Neutrophil (primary cell): ENCODE results near the gene NARF.
"Not testable (repeated sequence)": the region's sequence is repeated elsewhere in the genome, so short reads cannot be mapped to it uniquely, and the experiment has no call there.

Source experiments
- H3K27ac ChIP-seq: fragments of 200-600 bp; sonication (generic); 2 replicates; pipeline ENCODE4 v1.5.1; 2016; ENCODE audit warnings: mild to moderate bottlenecking, moderate library complexity
- H3K27me3 ChIP-seq: fragments of 200-600 bp; sonication (generic); 2 replicates; pipeline ENCODE4 v1.6.0; 2016; ENCODE audit warnings: mild to moderate bottlenecking
- H3K36me3 ChIP-seq: fragments of 200-600 bp; sonication (generic); 2 replicates; pipeline ENCODE4 v1.5.1; 2017
- H3K4me1 ChIP-seq, 2 experiments: fragments of 200-600 bp in 1 of 2; sonication (generic) in 1 of 2; 1 replicate in 1 of 2; 2 replicates in 1 of 2; pipeline versions ENCODE4 v1.5.1 to v1.6.1; 2013 to 2016; ENCODE audit warnings: low read depth in 1 of 2, low read length in 1 of 2, mild to moderate bottlenecking in 1 of 2, moderate library complexity in 1 of 2; ENCODE audit not compliant: control insufficient read depth in 1 of 2, insufficient read depth in 1 of 2
- H3K4me3 ChIP-seq, 2 experiments: fragments of 200-600 bp in 1 of 2; sonication (generic) in 1 of 2; 1 replicate in 1 of 2; 2 replicates in 1 of 2; pipeline ENCODE4 v1.5.1; 2013 to 2016; ENCODE audit warnings: low read depth in 1 of 2, low read length in 1 of 2, mild to moderate bottlenecking in 1 of 2, moderate library complexity in 1 of 2
- H3K9me3 ChIP-seq: fragments of 200-600 bp; sonication (generic); 2 replicates; pipeline ENCODE4 v1.5.1; 2016
- CTCF ChIP-seq: fragments of 200-600 bp; sonication (generic); IDR thresholded peaks from 2 replicates; pipeline ENCODE4 v1.5.1; 2016; ENCODE audit warnings: antibody characterized with exemption

Gene NARF

GRCh38 chr17:82452162-82452561 is 6.4 kb upstream of the NARF start:
- no peaks in the 10 kb centered on the region for H3K9me3 ChIP-seq
- peaks cover 47 to 50% of the 10 kb centered on the region in 2 experiments for H3K4me1 ChIP-seq
- peak overlapping the region; percentile 88 for H3K27ac ChIP-seq
- H3K4me3 ChIP-seq, result peak overlapping the region in 1 of 2 experiments; percentile 99
- H3K36me3 ChIP-seq, result peaks cover 9% of the 10 kb centered on the region
- H3K27me3 ChIP-seq, result no peaks in the 10 kb centered on the region
- no peak for TF ChIP-seq CTCF

GRCh38 chr17:82453151-82453550 is 5.4 kb upstream of the NARF start:
- not testable (repeated sequence) for H3K9me3 ChIP-seq, H3K4me3 ChIP-seq, H3K36me3 ChIP-seq, H3K27me3 ChIP-seq, H3K27ac ChIP-seq
- peaks cover 53 to 55% of the 10 kb centered on the region in 2 experiments for H3K4me1 ChIP-seq

GRCh38 chr17:82453706-82454105 is 4.8 kb upstream of the NARF start:
- not testable (repeated sequence) for H3K9me3 ChIP-seq, H3K27ac ChIP-seq, H3K36me3 ChIP-seq, H3K27me3 ChIP-seq, H3K4me3 ChIP-seq
- H3K4me1 ChIP-seq, result peaks cover 51 to 53% of the 10 kb centered on the region in 2 experiments

- Histone ChIP-seq H3K27ac (peak overlapping the region; percentile 99), H3K36me3 (peaks cover 25% of the 10 kb centered on the region), H3K27me3 (no peaks in the 10 kb centered on the region), H3K4me1 (peaks cover 42 to 50% of the 10 kb centered on the region in 2 experiments), H3K9me3 (no peaks in the 10 kb centered on the region), H3K4me3 (peak overlapping the region; percentile 88 to 99)
- TF ChIP-seq CTCF, result no peak
Observed at GRCh38 chr17:82457073-82457928, 1.2 kb upstream of the NARF start.

- Histone ChIP-seq H3K9me3 (no peaks in the 10 kb centered on the region), H3K4me3 (peak overlapping the region; percentile 88 to 99), H3K27me3 (no peaks in the 10 kb centered on the region), H3K27ac (peak overlapping the region; percentile 99), H3K4me1 (peaks cover 42 to 51% of the 10 kb centered on the region in 2 experiments), H3K36me3 (peaks cover 31% of the 10 kb centered on the region)
- no peak for TF ChIP-seq CTCF
Observed at GRCh38 chr17:82457929-82458178, 687 bp upstream of the NARF start.

GRCh38 chr17:82458885-82459424 is 414 bp downstream of the NARF start:
- Histone ChIP-seq H3K36me3 (peaks cover 42% of the 10 kb centered on the region), H3K4me1 (peaks cover 42 to 51% of the 10 kb centered on the region in 2 experiments), H3K27ac (peak overlapping the region; percentile 99), H3K27me3 (no peaks in the 10 kb centered on the region), H3K4me3 (peak overlapping the region; percentile 88 to 99), H3K9me3 (no peaks in the 10 kb centered on the region)
- no peak for TF ChIP-seq CTCF

GRCh38 chr17:82459936-82460335 is 1.4 kb downstream of the NARF start:
- H3K9me3 ChIP-seq, H3K27me3 ChIP-seq: not testable (repeated sequence)
- Histone ChIP-seq H3K27ac (peak overlapping the region; percentile 99), H3K4me3 (peak overlapping the region; percentile 88 to 99), H3K36me3 (peaks cover 52% of the 10 kb centered on the region), H3K4me1 (peaks cover 42 to 51% of the 10 kb centered on the region in 2 experiments)
